DOHH2 (cell line): ENCODE data around the gene OR6M1.

Source experiments
- H3F3A ChIP-seq: fragments of 200-600 bp; sonication (generic), shearing (Covaris generic); 2 replicates; pipeline ENCODE4 v1.6.0; 2016; ENCODE audit warnings: antibody characterized with exemption, mild to moderate bottlenecking; ENCODE audit not compliant: control insufficient read depth, insufficient read depth
- H3K27ac ChIP-seq: fragments of 200-600 bp; sonication (generic); 2 replicates; pipeline ENCODE4 v1.5.1; 2014; ENCODE audit warnings: low read depth, mild to moderate bottlenecking, low read length, moderate library complexity
- H3K27me3 ChIP-seq: fragments of 200-600 bp; sonication (generic); 2 replicates; pipeline ENCODE4 v1.6.1; 2014; ENCODE audit warnings: mild to moderate bottlenecking, low read length, mixed read lengths; ENCODE audit not compliant: control insufficient read depth
- H3K36me3 ChIP-seq: fragments of 200-600 bp; sonication (generic); 2 replicates; pipeline ENCODE4 v1.6.1; 2014; ENCODE audit warnings: mild to moderate bottlenecking, low read length, moderate library complexity, mixed read lengths; ENCODE audit not compliant: control insufficient read depth
- H3K4me1 ChIP-seq: fragments of 200-600 bp; sonication (generic); 2 replicates; pipeline ENCODE4 v1.6.1; 2014; ENCODE audit warnings: mild to moderate bottlenecking, low read length, mixed read lengths; ENCODE audit not compliant: control insufficient read depth
- H3K4me2 ChIP-seq: fragments of 200-600 bp; sonication (generic); 2 replicates; pipeline ENCODE4 v1.6.0; 2014; ENCODE audit warnings: mild to moderate bottlenecking, low read length, moderate library complexity
- H3K4me3 ChIP-seq: fragments of 200-600 bp; sonication (generic); 2 replicates; pipeline ENCODE4 v1.5.1; 2014; ENCODE audit warnings: mild to moderate bottlenecking, low read length, mixed read lengths
- H3K79me2 ChIP-seq: fragments of 200-600 bp; sonication (generic); 2 replicates; pipeline ENCODE4 v1.6.1; 2014; ENCODE audit warnings: mild to moderate bottlenecking, low read length, mixed read lengths; ENCODE audit not compliant: control insufficient read depth
- H3K9me2 ChIP-seq: fragments of 200-600 bp; sonication (generic); replicated peaks from 2 replicates; pipeline ENCODE4 v1.6.1; 2014; ENCODE audit warnings: mild to moderate bottlenecking, low read length, mixed read lengths; ENCODE audit not compliant: control insufficient read depth
- H3K9me3 ChIP-seq: fragments of 200-600 bp; sonication (generic); 2 replicates; pipeline ENCODE4 v1.6.1; 2014; ENCODE audit warnings: antibody characterized with exemption, low read length, mixed read lengths; ENCODE audit not compliant: control insufficient read depth, insufficient read depth
- H4K20me1 ChIP-seq: fragments of 200-600 bp; sonication (generic); 2 replicates; pipeline ENCODE4 v1.6.0; 2014; ENCODE audit warnings: low read depth, mild to moderate bottlenecking, antibody characterized with exemption, low read length, moderate library complexity; ENCODE audit not compliant: control insufficient read depth, insufficient read depth
- CTCF ChIP-seq: fragments of 200-600 bp; sonication (generic); IDR thresholded peaks from one replicate; pipeline ENCODE4 v1.5.1; 2014; ENCODE audit warnings: antibody characterized with exemption, mild to moderate bottlenecking, low read depth, low read length; ENCODE audit not compliant: poor library complexity, severe bottlenecking
- EZH2phosphoT487 ChIP-seq: fragments of 200-600 bp; sonication (generic); IDR thresholded peaks from 2 replicates; pipeline ENCODE4 v1.6.1; 2017; ENCODE audit warnings: borderline replicate concordance, mild to moderate bottlenecking, antibody characterized with exemption, low read length, moderate library complexity, mixed read lengths

The OR6M1 gene

DNA sequence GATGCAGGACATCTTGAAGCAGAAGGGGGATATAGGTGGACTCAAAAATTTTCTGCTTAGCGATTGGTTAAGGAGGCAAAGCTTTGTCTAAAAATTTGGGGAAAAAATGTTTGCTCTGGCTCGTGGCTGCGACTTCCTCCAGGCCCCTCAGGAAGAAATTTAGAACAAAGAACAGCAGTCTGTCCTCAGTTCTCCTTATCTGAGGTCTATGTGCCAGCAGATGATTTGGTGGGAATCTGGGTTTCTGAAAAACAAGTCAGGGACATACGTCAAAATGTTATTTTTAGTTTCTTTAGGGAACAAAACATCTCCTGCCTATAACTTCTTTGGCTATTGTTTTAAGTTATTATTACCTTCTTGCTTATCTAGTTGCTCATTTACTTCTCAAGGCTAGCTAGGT lies 8.1 kb downstream of the OR6M1 start:
- no peak overlapping the region for H3K27ac ChIP-seq
- no peaks in the 10 kb centered on the region for H3K9me2 ChIP-seq
- no peaks in the 10 kb centered on the region; the same call in 1 of the 2 replicates for H3K27me3 ChIP-seq
- H4K20me1 ChIP-seq, result no peaks in the 10 kb centered on the region
- no peak overlapping the region for H3K4me2 ChIP-seq
- H3K9me3 ChIP-seq, result no peaks in the 10 kb centered on the region
- H3F3A ChIP-seq, result no peaks in the 10 kb centered on the region
- no peaks in the 10 kb centered on the region for H3K36me3 ChIP-seq
- TF ChIP-seq EZH2phosphoT487 (no peak), CTCF (no peak)
- no peak overlapping the region for H3K4me3 ChIP-seq
- no peaks in the 10 kb centered on the region for H3K79me2 ChIP-seq
- H3K4me1 ChIP-seq, result no peaks in the 10 kb centered on the region

DNA sequence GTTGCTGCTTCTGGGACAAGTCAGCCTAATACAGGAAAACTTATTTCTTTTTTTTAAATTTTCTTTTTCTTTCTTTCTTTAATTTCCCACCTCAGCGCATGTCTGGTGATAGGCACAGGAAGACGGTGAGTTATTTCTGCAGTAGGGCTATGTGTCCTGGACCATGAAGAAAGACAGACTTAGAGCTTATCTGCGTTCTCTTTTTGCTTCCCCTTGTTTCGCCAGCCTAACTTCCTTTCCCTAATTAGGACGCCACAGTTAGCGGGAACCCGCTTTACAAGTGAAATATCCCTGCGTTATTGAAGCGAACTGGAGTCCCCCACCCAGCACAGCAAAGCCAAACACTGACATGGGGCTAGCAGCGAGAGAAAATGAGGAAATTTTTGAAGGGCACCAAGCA lies 8.6 kb downstream of the OR6M1 start:
- Histone ChIP-seq H3K9me2 (no peaks in the 10 kb centered on the region), H3K27me3 (no peaks in the 10 kb centered on the region), H3K4me1 (no peaks in the 10 kb centered on the region), H3K9me3 (no peaks in the 10 kb centered on the region), H3K36me3 (no peaks in the 10 kb centered on the region), H3F3A (no peaks in the 10 kb centered on the region), H3K79me2 (no peaks in the 10 kb centered on the region), H3K27ac (no peak overlapping the region), H3K4me2 (no peak overlapping the region), H3K4me3 (no peak overlapping the region), H4K20me1 (no peaks in the 10 kb centered on the region)
- TF ChIP-seq EZH2phosphoT487 (no peak), CTCF (no peak)

- no peaks in the 10 kb centered on the region for H4K20me1 ChIP-seq
- H3K9me3 ChIP-seq, result no peaks in the 10 kb centered on the region
- no peaks in the 10 kb centered on the region for H3K9me2 ChIP-seq
- no peak overlapping the region for H3K4me3 ChIP-seq
- no peak for TF ChIP-seq CTCF
- H3K4me2 ChIP-seq, result no peak overlapping the region
- no peak overlapping the region for H3K27ac ChIP-seq
- H3F3A ChIP-seq, result no peaks in the 10 kb centered on the region
- no peaks in the 10 kb centered on the region for H3K36me3 ChIP-seq
- no peaks in the 10 kb centered on the region for H3K27me3 ChIP-seq
- no peaks in the 10 kb centered on the region for H3K4me1 ChIP-seq
- no peaks in the 10 kb centered on the region for H3K79me2 ChIP-seq
Measured at GRCh38 chr11:123797114-123797513, 9.0 kb downstream of the OR6M1 start.

GRCh38 chr11:123796226-123796625 lies 9.9 kb downstream of the OR6M1 start:
- H3K4me2 ChIP-seq, result no peak overlapping the region
- H4K20me1 ChIP-seq, result no peaks in the 10 kb centered on the region
- H3K27me3 ChIP-seq, result no peaks in the 10 kb centered on the region
- H3K4me3 ChIP-seq, result no peak overlapping the region
- TF ChIP-seq EZH2phosphoT487 (no peak), CTCF (no peak)
- no peak overlapping the region for H3K27ac ChIP-seq
- H3K9me3 ChIP-seq, result no peaks in the 10 kb centered on the region
- no peaks in the 10 kb centered on the region for H3K4me1 ChIP-seq
- no peaks in the 10 kb centered on the region for H3K79me2 ChIP-seq
- H3F3A ChIP-seq, result no peaks in the 10 kb centered on the region
- no peaks in the 10 kb centered on the region for H3K9me2 ChIP-seq
- no peaks in the 10 kb centered on the region for H3K36me3 ChIP-seq
